A549 (cell line): Measurements from ENCODE around the gene KIAA0232. TPM values are rescaled to one million over a fixed set of nuclear protein-coding genes. Genes with fewer than 3 reads are reported as not detected.
A peak's percentile ranks its signal among the peaks of the same experiment; 100 is the strongest.

ENCODE experiments used
- ATAC-seq, 2 experiments: fragments of 200-7000 bp in 1 of 2; fragments of >200 bp in 1 of 2; cut with Nextera tagmentation in 1 of 2; cut with Tn5 transposase in 1 of 2; 3 replicates each; pipeline versions ENCODE4 v1.8.0 to v1.9.1; 2018 to 2020; ENCODE audit warnings: mild to moderate bottlenecking in 1 of 2, moderate library complexity in 1 of 2
- CTCF ChIA-PET: fragments of 300-600 bp; sonication (Branson Sonifier 250); formaldehyde crosslinking; extraction: SDS; loops from one replicate; lab custom pipeline; 2021; ENCODE audit warnings: antibody characterized with exemption, inconsistent platforms; lab: Yijun Ruan, JAX
- POLR2A ChIA-PET: fragments of 350-600 bp; formaldehyde crosslinking; extraction: SDS; loops from one replicate; lab custom pipeline; 2021; ENCODE audit warnings: antibody characterized with exemption, inconsistent platforms; lab: Yijun Ruan, JAX
- DNase-seq, 2 experiments: peaks; one replicate each; pipeline versions ENCODE4 v3.0.0 to v3.0.0-alpha.2; 2011 to 2016; ENCODE audit warnings: low read depth in 1 of 2, low spot score in 1 of 2
- FAIRE-seq: peaks from 2 replicates; lab custom pipeline; 2011; peaks lifted over from hg19 to GRCh38; lab: Jason Lieb, UNC
- H3K27ac ChIP-seq, 2 experiments: fragments of >200 bp; sonication (Bioruptor Twin); formaldehyde crosslinking; 3 replicates each; pipeline ENCODE4 v1.5.1; 2016 to 2017
- H3K4me1 ChIP-seq: fragments of >200 bp; sonication (Bioruptor Twin); formaldehyde crosslinking; 3 replicates; pipeline ENCODE4 v1.6.1; 2016
- H3K4me2 ChIP-seq: fragments of >200 bp; sonication (Bioruptor Twin); formaldehyde crosslinking; 3 replicates; pipeline ENCODE4 v1.6.1; 2016
- H3K4me3 ChIP-seq: fragments of >200 bp; sonication (Bioruptor Twin); formaldehyde crosslinking; 3 replicates; pipeline ENCODE4 v1.5.1; 2016
- H3K9me3 ChIP-seq: fragments of >200 bp; sonication (Bioruptor Twin); formaldehyde crosslinking; 3 replicates; pipeline ENCODE4 v1.6.1; 2016
- BHLHE40 ChIP-seq: IDR thresholded peaks from 2 replicates; pipeline ENCODE4 v1.6.1; 2012; ENCODE audit warnings: low read depth, low read length, inconsistent platforms
- CBX2 ChIP-seq: fragments of 200-600 bp; sonication (generic); IDR thresholded peaks from 2 replicates; pipeline ENCODE4 v1.6.1; 2016; ENCODE audit warnings: low read depth, mild to moderate bottlenecking, borderline replicate concordance
- CBX8 ChIP-seq: fragments of 200-600 bp; sonication (generic); IDR thresholded peaks from 2 replicates; pipeline ENCODE4 v1.6.1; 2016
- CEBPB ChIP-seq, 2 experiments: fragments of >200 bp in 1 of 2; sonication (Bioruptor Twin) in 1 of 2; formaldehyde crosslinking in 1 of 2; IDR thresholded peaks; 2 replicates each; pipeline ENCODE4 v1.6.1; 2012 to 2016
- CHD4 ChIP-seq: fragments of 200-600 bp; sonication (generic); IDR thresholded peaks from 2 replicates; pipeline ENCODE4 v1.6.1; 2016; ENCODE audit warnings: antibody characterized with exemption, mild to moderate bottlenecking, borderline replicate concordance
- CTCF ChIP-seq: fragments of >200 bp; sonication (Bioruptor Twin); formaldehyde crosslinking; IDR thresholded peaks from 3 replicates; pipeline ENCODE4 v1.5.1; 2016
- EHMT2 ChIP-seq: fragments of 200-600 bp; sonication (generic); IDR thresholded peaks from 2 replicates; pipeline ENCODE4 v1.6.1; 2016; ENCODE audit warnings: antibody characterized with exemption, low read depth, mild to moderate bottlenecking, moderate library complexity
- HEYL ChIP-seq: fragments of 250-450 bp; sonication (Bioruptor Pico); IDR thresholded peaks from 2 replicates; pipeline ENCODE4 v1.8.0; 2021; ENCODE audit warnings: mild to moderate bottlenecking, moderate library complexity
- HOXB5 ChIP-seq: fragments of 250-450 bp; sonication (Bioruptor Pico); IDR thresholded peaks from 2 replicates; pipeline ENCODE4 v1.5.0; 2020; ENCODE audit warnings: mild to moderate bottlenecking, moderate library complexity
- JUN ChIP-seq, 2 experiments: fragments of >200 bp; sonication (Bioruptor Twin); formaldehyde crosslinking; IDR thresholded peaks; 2 replicates in 1 of 2; 3 replicates in 1 of 2; pipeline ENCODE4 v1.6.1; 2016 to 2017
- JUNB ChIP-seq: fragments of >200 bp; sonication (Bioruptor Twin); formaldehyde crosslinking; IDR thresholded peaks from 2 replicates; pipeline ENCODE4 v1.6.1; 2016
- KDM5A ChIP-seq: fragments of 200-600 bp; sonication (generic); IDR thresholded peaks from 2 replicates; pipeline ENCODE4 v1.6.1; 2016; ENCODE audit warnings: antibody characterized with exemption, mild to moderate bottlenecking
- MAFK ChIP-seq: fragments of 450-650 bp; IDR thresholded peaks from 2 replicates; pipeline ENCODE4 v1.6.1; 2014; ENCODE audit not compliant: partially characterized antibody
- NFE2L2 ChIP-seq: fragments of 150-350 bp; conservative IDR thresholded peaks from 2 replicates; pipeline ENCODE4 v1.6.1; 2014; ENCODE audit warnings: low read length
- NPAS2 ChIP-seq: fragments of 250-450 bp; sonication (Bioruptor Pico); IDR thresholded peaks from 2 replicates; pipeline ENCODE4 v1.8.0; 2022; ENCODE audit warnings: mild to moderate bottlenecking, moderate library complexity, borderline replicate concordance
- RNF2 ChIP-seq: fragments of 200-600 bp; sonication (generic); IDR thresholded peaks from 2 replicates; pipeline ENCODE4 v1.6.1; 2016; ENCODE audit warnings: low read depth, mild to moderate bottlenecking, antibody characterized with exemption, moderate library complexity, borderline replicate concordance
- TFCP2L1 ChIP-seq: fragments of 250-450 bp; sonication (Bioruptor Pico); IDR thresholded peaks from 2 replicates; pipeline ENCODE4 v1.5.0; 2021; ENCODE audit warnings: mild to moderate bottlenecking
- TP53 ChIP-seq: fragments of 250-450 bp; sonication (Bioruptor Pico); IDR thresholded peaks from 2 replicates; pipeline ENCODE4 v1.5.0; 2021; ENCODE audit warnings: mild to moderate bottlenecking, moderate library complexity
- ZSCAN20 ChIP-seq: fragments of 250-450 bp; sonication (Bioruptor Pico); IDR thresholded peaks from 2 replicates; pipeline ENCODE4 v1.8.0; 2022; ENCODE audit warnings: mild to moderate bottlenecking, moderate library complexity
- WGBS: methylation state at CpG from one replicate; pipeline ENCODE4 v1.1.6; 2017; ENCODE audit errors: missing lambda C conversion rate; 5-methylcytosine and 5-hydroxymethylcytosine counted together
- polyA plus RNA-seq, 4 experiments: library from polyadenylated mRNA; depleted of rRNA in 3 of 4; stranded (reverse); fragments of >200 nt; fragmentation: RNase III in 1 of 4; extraction: RNeasy Plus Mini Kit Qiagen cat#74134 plus additional on column Dnase treatment in 1 of 4; gene quantifications; 2 replicates in 3 of 4; 3 replicates in 1 of 4; pipeline ENCODE4 v1.2.3, GENCODE V29; 2011 to 2017
- TF ChIP-seq, protein P1 (sequence below): fragments of >200 bp; sonication (Bioruptor Twin); formaldehyde crosslinking; IDR thresholded peaks from 2 replicates; pipeline ENCODE4 v1.6.1; 2016
- TF ChIP-seq, protein P2 (sequence below): fragments of 150-350 bp; IDR thresholded peaks from 2 replicates; pipeline ENCODE4 v1.6.1; 2014; ENCODE audit warnings: low read depth, mild to moderate bottlenecking, low read length

KIAA0232 gene
- polyA plus RNA-seq, 2 of the 4 experiments (the other 2 are of a cell fraction): 9.3 to 21.5 TPM

DNA sequence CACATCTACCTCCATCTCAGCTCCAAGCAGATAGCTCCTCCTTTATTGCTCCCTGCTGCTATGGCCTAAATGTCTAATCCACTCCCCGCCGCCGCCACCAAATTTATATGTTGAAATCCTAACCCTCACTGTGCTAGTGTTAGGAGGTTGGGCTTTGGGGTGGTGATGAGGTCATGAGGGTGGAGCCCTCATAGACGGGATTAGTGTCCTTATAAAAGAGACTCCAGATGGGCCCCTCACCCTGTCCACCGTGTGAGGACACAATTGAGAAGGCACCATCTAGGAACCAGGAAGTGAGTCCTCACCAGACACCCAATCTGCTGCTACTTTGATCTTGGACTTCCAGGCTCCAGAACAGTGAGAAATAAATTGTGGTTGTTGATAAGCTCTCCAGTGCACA is 113.5 kb downstream of the KIAA0232 start:
- ChIA-PET CTCF (interaction anchor here (0.7 to 2.3 kb wide), 8 partner anchors 10 to 206 kb away, joined by 3 to 10 read pairs (median 4); partner anchors contain the start of gene TBC1D14), POLR2A (no interaction called here)
- no peaks in the 10 kb centered on the region; the same call in 2 of the 3 replicates for H3K9me3 ChIP-seq
- no peak overlapping the region for H3K4me2 ChIP-seq
- FAIRE-seq: no peak
- no peak overlapping the region for H3K4me3 ChIP-seq
- H3K27ac ChIP-seq: peak overlapping the region; percentile 49 to 95; a peak in 5 of 6 replicates
- no peak for ATAC-seq
- TF ChIP-seq NPAS2 (CRISPR knock-in tag): no peak
- TF ChIP-seq KDM5A: no peak
- no peak for TF ChIP-seq HOXB5 (CRISPR knock-in tag)
- TF ChIP-seq EHMT2: no peak
- TF ChIP-seq CHD4: no peak
- no peak for TF ChIP-seq JUN (IDR thresholded peaks at IDR 0.05)
- TF ChIP-seq ZSCAN20: no peak
- TF ChIP-seq NFE2L2: no peak
- TF ChIP-seq BHLHE40: no peak
- TF ChIP-seq TFCP2L1 (CRISPR knock-in tag): no peak
- TF ChIP-seq HEYL (CRISPR knock-in tag): no peak
- TF ChIP-seq JUNB: no peak
- TF ChIP-seq, all 56 proteins: peak for 0
- 90% methylated on average over 5 of the region's 5 CpGs for WGBS
- H3K4me1 ChIP-seq: peaks cover 37% of the 10 kb centered on the region
- DNase-seq: no peak

GRCh38 chr4:6898763-6899162 is 116.2 kb downstream of the KIAA0232 start:
- ChIA-PET POLR2A (interaction anchor here (0.7 to 1.9 kb wide), 2 partner anchors 10 to 198 kb away, joined by 4 to 9 read pairs; partner anchors contain the start of gene TBC1D14), CTCF (interaction anchor here (1.3 to 1.9 kb wide), 3 partner anchors 9 to 183 kb away, joined by 3 to 10 read pairs (median 4); no protein-coding TSS in a partner anchor)
- WGBS: 91% methylated on average over 3 of the region's 3 CpGs
- Histone ChIP-seq H3K4me3 (no peak overlapping the region), H3K27ac (0 out of 6 replicates have a peak overlapping the region, but pooled peaks of 1 of the 2 experiments have one; percentile 22)
- no peak for TF ChIP-seq CBX2
- TF ChIP-seq MAFK: no peak
- no peak for TF ChIP-seq TP53 (CRISPR knock-in tag)
- no peak for TF ChIP-seq BHLHE40
- TF ChIP-seq CBX8: no peak
- TF ChIP-seq TFCP2L1 (CRISPR knock-in tag): no peak
- TF ChIP-seq JUNB: no peak
- no peak for TF ChIP-seq KDM5A
- no peak for TF ChIP-seq CHD4
- TF ChIP-seq, protein P1, sequence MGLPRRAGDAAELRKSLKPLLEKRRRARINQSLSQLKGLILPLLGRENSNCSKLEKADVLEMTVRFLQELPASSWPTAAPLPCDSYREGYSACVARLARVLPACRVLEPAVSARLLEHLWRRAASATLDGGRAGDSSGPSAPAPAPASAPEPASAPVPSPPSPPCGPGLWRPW: no peak
- TF ChIP-seq HEYL (CRISPR knock-in tag): no peak
- TF ChIP-seq CEBPB (IDR thresholded peaks at IDR 0.05): no peak
- TF ChIP-seq RNF2: no peak
- TF ChIP-seq CTCF: no peak
- TF ChIP-seq, protein P2, sequence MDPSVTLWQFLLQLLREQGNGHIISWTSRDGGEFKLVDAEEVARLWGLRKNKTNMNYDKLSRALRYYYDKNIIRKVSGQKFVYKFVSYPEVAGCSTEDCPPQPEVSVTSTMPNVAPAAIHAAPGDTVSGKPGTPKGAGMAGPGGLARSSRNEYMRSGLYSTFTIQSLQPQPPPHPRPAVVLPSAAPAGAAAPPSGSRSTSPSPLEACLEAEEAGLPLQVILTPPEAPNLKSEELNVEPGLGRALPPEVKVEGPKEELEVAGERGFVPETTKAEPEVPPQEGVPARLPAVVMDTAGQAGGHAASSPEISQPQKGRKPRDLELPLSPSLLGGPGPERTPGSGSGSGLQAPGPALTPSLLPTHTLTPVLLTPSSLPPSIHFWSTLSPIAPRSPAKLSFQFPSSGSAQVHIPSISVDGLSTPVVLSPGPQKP: no peak
- no peak for TF ChIP-seq NFE2L2
- TF ChIP-seq, all 56 proteins: peak for 0
- Histone ChIP-seq H3K4me1 (peaks cover 10% of the 10 kb centered on the region), H3K4me2 (no peak overlapping the region), H3K9me3 (no peaks in the 10 kb centered on the region)
- FAIRE-seq (no peak), ATAC-seq (no peak), DNase-seq (no peak)
